GM21786 (cell line): ENCODE data around the gene ADAMTS2.

Source experiments
- ATAC-seq: cut with Tn5 transposase; IDR thresholded peaks from one replicate; pipeline ENCODE4 v1.9.1; 2021; ENCODE audit not compliant: unreplicated experiment

The ADAMTS2 gene

GRCh38 chr5:179373101-179373934 is 28.1 kb upstream of the ADAMTS2 start:
- ATAC-seq, result no peak

GRCh38 chr5:179371681-179372680 is 26.7 kb upstream of the ADAMTS2 start:
- no peak for ATAC-seq

- no peak for ATAC-seq
Observed at GRCh38 chr5:179371121-179371510, 25.9 kb upstream of the ADAMTS2 start.

- no peak for ATAC-seq
Observed at GRCh38 chr5:179370490-179371120, 25.3 kb upstream of the ADAMTS2 start.

- ATAC-seq, result no peak
Observed at GRCh38 chr5:179369530-179369884, 24.2 kb upstream of the ADAMTS2 start.

GRCh38 chr5:179368806-179369529 is 23.7 kb upstream of the ADAMTS2 start:
- no peak for ATAC-seq

GRCh38 chr5:179368126-179368805 is 23.0 kb upstream of the ADAMTS2 start:
- ATAC-seq, result no peak

GRCh38 chr5:179367491-179367890 is 22.2 kb upstream of the ADAMTS2 start:
- ATAC-seq, result no peak

- no peak for ATAC-seq
Observed at GRCh38 chr5:179362355-179362754, 17.1 kb upstream of the ADAMTS2 start.

GRCh38 chr5:179361037-179361603 is 15.9 kb upstream of the ADAMTS2 start:
- no peak for ATAC-seq

GRCh38 chr5:179357031-179357430 is 11.8 kb upstream of the ADAMTS2 start:
- no peak for ATAC-seq

- no peak for ATAC-seq
Observed at GRCh38 chr5:179355976-179356974, 11.0 kb upstream of the ADAMTS2 start.

- ATAC-seq, result no peak
Observed at GRCh38 chr5:179354305-179354882, 9.1 kb upstream of the ADAMTS2 start.

GRCh38 chr5:179348843-179349242 is 3.6 kb upstream of the ADAMTS2 start:
- no peak for ATAC-seq

GRCh38 chr5:179348011-179348530 is 2.8 kb upstream of the ADAMTS2 start:
- no peak for ATAC-seq

GRCh38 chr5:179347581-179347980 is 2.3 kb upstream of the ADAMTS2 start:
- no peak for ATAC-seq

GRCh38 chr5:179346875-179347274 is 1.6 kb upstream of the ADAMTS2 start:
- no peak for ATAC-seq

- ATAC-seq, result no peak
Observed at GRCh38 chr5:179346401-179346800, 1.1 kb upstream of the ADAMTS2 start.
